Ectodermal cell (in vitro differentiated cells): ENCODE measurements around the gene SUSD4.

ENCODE experiments used
- H3K27ac ChIP-seq: 2 replicates; pipeline ENCODE4 v1.7.0; 2013; ENCODE audit warnings: mild to moderate bottlenecking, low read depth, low read length; ENCODE audit not compliant: insufficient read depth, poor library complexity, severe bottlenecking
- H3K27me3 ChIP-seq: 2 replicates; pipeline ENCODE4 v1.7.0; 2013; ENCODE audit warnings: mild to moderate bottlenecking, low read length; ENCODE audit not compliant: insufficient read depth, control insufficient read depth, poor library complexity, severe bottlenecking
- H3K36me3 ChIP-seq: one replicate; pipeline ENCODE4 v1.7.0; 2013; ENCODE audit warnings: low read length; ENCODE audit not compliant: control insufficient read depth, insufficient read depth
- H3K4me1 ChIP-seq: one replicate; pipeline ENCODE4 v1.7.0; 2013; ENCODE audit warnings: low read length; ENCODE audit not compliant: control insufficient read depth, insufficient read depth
- H3K4me3 ChIP-seq: 2 replicates; pipeline ENCODE4 v1.7.0; 2013; ENCODE audit warnings: low read depth, low read length, control low read depth; ENCODE audit not compliant: insufficient read depth
- H3K9me3 ChIP-seq: 2 replicates; pipeline ENCODE4 v1.7.0; 2013; ENCODE audit warnings: mild to moderate bottlenecking, low read length, moderate library complexity; ENCODE audit not compliant: control insufficient read depth
- WGBS, 2 experiments: methylation state at CpG; one replicate each; pipeline ENCODE4 v1.1.7; 2013; ENCODE audit warnings: missing lambda C conversion rate in 2 of 2; 5-methylcytosine and 5-hydroxymethylcytosine counted together

SUSD4 gene

GRCh38 chr1:223319905-223320580 lies 43.9 kb downstream of the SUSD4 start:
- WGBS, 2 experiments, result 47 to 48% methylated on average over 11 of the region's 11 CpGs
- H3K4me3 ChIP-seq, result no peak overlapping the region
- H3K27ac ChIP-seq, result peak overlapping the region; percentile 70
- H3K4me1 ChIP-seq, result peaks cover 11% of the 10 kb centered on the region
- no peaks in the 10 kb centered on the region for H3K9me3 ChIP-seq
- no peaks in the 10 kb centered on the region for H3K36me3 ChIP-seq
- no peaks in the 10 kb centered on the region for H3K27me3 ChIP-seq

DNA sequence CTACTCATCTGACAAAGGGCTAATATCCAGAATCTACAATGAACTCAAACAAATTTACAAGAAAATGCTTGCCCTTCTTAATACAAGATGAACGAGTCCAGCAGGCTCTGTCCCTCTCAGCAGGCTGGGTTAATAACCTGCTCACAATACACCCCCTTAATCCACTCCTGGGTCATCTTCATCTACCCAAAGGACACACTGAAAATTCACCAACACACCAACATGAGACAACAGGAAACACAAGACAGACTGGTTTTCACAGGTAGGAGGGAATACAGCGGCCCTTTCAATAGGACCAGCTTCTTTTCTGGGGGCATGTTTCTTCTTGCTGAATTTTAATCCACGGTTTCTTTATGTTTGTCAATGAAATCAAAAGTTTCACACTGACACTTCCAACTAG lies 44.6 kb downstream of the SUSD4 start:
- WGBS, 2 experiments, result 82 to 88% methylated on average over 3 of the region's 3 CpGs
- H3K9me3 ChIP-seq, result no peaks in the 10 kb centered on the region
- no peak overlapping the region for H3K27ac ChIP-seq

DNA sequence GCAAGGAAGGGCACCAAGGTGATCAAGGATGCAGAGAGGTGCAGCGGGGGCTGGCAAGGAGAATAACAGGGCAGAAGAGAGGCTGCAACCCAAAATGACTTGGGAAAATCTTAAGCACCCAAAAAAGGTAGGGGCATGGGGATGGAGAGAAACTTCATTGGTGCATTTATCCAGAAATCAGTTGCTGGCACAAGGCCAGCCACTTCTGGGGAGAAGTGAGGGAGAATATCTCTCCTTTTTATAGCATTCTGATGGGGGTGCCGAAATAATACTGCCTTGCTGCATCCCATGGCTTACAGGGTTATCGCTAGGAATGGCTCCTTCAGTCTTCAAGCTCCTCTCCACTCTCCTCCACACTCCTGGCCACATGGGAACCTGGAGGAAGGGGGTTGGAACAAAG lies 47.9 kb downstream of the SUSD4 start:
- H3K4me3 ChIP-seq, result no peak overlapping the region
- WGBS, 2 experiments, result 93 to 98% methylated on average over 3 of the region's 3 CpGs
- H3K27me3 ChIP-seq, result no peaks in the 10 kb centered on the region

More for the DNA sequence above, 44.6 kb downstream of the SUSD4 start:
- Histone ChIP-seq H3K4me1 (peaks cover 11% of the 10 kb centered on the region), H3K4me3 (no peak overlapping the region), H3K27me3 (no peaks in the 10 kb centered on the region), H3K36me3 (no peaks in the 10 kb centered on the region)

GRCh38 chr1:223315665-223316064 lies 48.3 kb downstream of the SUSD4 start:
- H3K27ac ChIP-seq, result no peak overlapping the region
- 84 to 86% methylated on average over 2 of the region's 2 CpGs for WGBS, 2 experiments
- no peaks in the 10 kb centered on the region for H3K36me3 ChIP-seq
- no peak overlapping the region for H3K4me3 ChIP-seq
- H3K9me3 ChIP-seq, result no peaks in the 10 kb centered on the region
- peaks cover 6% of the 10 kb centered on the region for H3K4me1 ChIP-seq
- no peaks in the 10 kb centered on the region for H3K27me3 ChIP-seq

More for the DNA sequence above, 47.9 kb downstream of the SUSD4 start:
- no peaks in the 10 kb centered on the region for H3K9me3 ChIP-seq
- H3K4me1 ChIP-seq, result peaks cover 11% of the 10 kb centered on the region
- H3K27ac ChIP-seq, result no peak overlapping the region
- no peaks in the 10 kb centered on the region for H3K36me3 ChIP-seq

DNA sequence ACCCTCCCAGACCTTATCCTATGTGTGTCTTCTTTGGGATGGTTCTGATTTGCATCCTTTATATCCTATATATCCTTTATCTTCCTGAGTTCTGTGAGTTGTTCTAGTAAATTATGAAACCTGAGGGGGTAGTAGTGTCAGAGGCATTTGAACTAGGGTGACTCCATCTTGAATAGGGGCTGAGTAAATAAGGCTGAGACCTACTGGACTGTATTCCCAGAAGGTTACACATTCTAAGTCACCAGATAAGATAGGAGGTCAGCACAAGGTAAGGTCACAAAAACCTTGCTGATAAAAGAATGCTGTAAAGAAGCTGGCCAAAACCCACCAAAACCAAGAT lies 50.6 kb downstream of the SUSD4 start:
- H3K9me3 ChIP-seq, result no peaks in the 10 kb centered on the region
- no peaks in the 10 kb centered on the region for H3K36me3 ChIP-seq
- H3K27me3 ChIP-seq, result no peaks in the 10 kb centered on the region
- H3K27ac ChIP-seq, result no peak overlapping the region
- no peaks in the 10 kb centered on the region for H3K4me1 ChIP-seq
- no peak overlapping the region for H3K4me3 ChIP-seq

DNA sequence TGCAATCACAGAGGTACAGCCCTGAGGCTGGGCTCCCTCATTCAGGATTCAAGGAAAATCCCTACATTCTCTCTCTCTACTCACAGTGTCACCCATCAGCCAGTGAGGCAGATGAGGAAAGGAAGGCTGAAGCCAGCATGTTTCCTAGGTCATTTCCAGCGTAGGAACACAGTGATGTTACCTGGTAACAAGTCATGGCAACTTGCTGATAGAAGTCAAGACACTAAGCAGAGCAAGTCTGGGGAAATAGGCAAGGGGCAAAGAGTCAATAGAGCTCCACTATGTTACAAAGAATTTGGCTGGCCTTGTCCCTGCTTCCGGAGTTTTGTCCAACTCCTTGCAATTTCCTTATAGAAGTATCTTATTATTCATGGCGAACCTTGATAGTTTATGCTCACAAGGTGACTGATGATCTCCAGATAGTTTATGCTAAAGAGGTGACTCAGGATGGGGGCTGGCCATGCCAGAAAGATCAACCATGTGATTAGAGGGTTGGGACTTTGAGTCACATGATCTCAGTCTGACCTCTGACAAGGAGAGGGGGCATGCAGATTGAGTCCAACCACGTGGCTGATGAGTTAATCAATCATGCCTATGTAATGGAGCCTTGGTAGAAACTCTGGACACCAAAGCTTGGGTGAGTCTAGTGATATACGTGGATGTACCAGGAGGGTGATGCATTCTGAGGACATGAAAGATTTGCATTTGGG lies 51.1 kb downstream of the SUSD4 start:
- Histone ChIP-seq H3K27me3 (no peaks in the 10 kb centered on the region), H3K4me3 (no peak overlapping the region), H3K4me1 (no peaks in the 10 kb centered on the region), H3K36me3 (no peaks in the 10 kb centered on the region), H3K9me3 (no peaks in the 10 kb centered on the region), H3K27ac (no peak overlapping the region)
- WGBS, 2 experiments, result 63 to 64% methylated on average over 5 of the region's 5 CpGs

- no peak overlapping the region for H3K4me3 ChIP-seq
- H3K27me3 ChIP-seq, result no peaks in the 10 kb centered on the region
- no peak overlapping the region for H3K27ac ChIP-seq
- H3K9me3 ChIP-seq, result no peaks in the 10 kb centered on the region
- H3K4me1 ChIP-seq, result no peaks in the 10 kb centered on the region
- WGBS, 2 experiments, result 91 to 92% methylated on average over 2 of the region's 2 CpGs
- H3K36me3 ChIP-seq, result no peaks in the 10 kb centered on the region
These were observed 51.7 kb downstream of the SUSD4 start for GRCh38 chr1:223312273-223312672.

DNA sequence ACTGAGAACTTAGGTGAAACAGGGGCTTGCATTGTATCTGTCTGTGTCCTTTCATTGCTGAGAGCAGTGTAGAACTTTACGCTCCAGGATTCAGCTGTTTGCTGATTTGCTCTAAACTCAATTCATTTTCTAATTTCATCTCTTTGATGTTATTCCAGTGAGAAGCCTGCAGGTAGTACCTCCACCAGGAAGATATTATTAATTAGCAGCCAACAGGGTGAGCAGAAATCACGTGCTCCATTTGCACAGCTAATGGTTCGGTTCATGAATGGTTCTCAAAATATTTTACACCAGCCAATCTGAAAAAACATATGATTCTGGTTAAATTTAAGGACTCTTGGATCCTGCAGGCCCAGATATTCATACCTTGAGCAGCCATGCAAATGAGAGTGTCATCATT lies 52.1 kb downstream of the SUSD4 start:
- no peak overlapping the region for H3K27ac ChIP-seq
- H3K27me3 ChIP-seq, result no peaks in the 10 kb centered on the region
- no peaks in the 10 kb centered on the region for H3K9me3 ChIP-seq
- H3K4me3 ChIP-seq, result no peak overlapping the region
- no peaks in the 10 kb centered on the region for H3K4me1 ChIP-seq
- WGBS, 2 experiments, result 86 to 92% methylated on average over 3 of the region's 3 CpGs
- H3K36me3 ChIP-seq, result no peaks in the 10 kb centered on the region

GRCh38 chr1:223308136-223308535 lies 55.8 kb downstream of the SUSD4 start:
- no peak overlapping the region for H3K27ac ChIP-seq
- no peaks in the 10 kb centered on the region for H3K4me1 ChIP-seq
- H3K36me3 ChIP-seq, result no peaks in the 10 kb centered on the region
- WGBS, 2 experiments, result 82 to 88% methylated on average over 2 of the region's 2 CpGs
- H3K27me3 ChIP-seq, result no peaks in the 10 kb centered on the region
- no peak overlapping the region for H3K4me3 ChIP-seq
- H3K9me3 ChIP-seq, result no peaks in the 10 kb centered on the region

GRCh38 chr1:223307544-223307943 lies 56.4 kb downstream of the SUSD4 start:
- H3K4me3 ChIP-seq, result no peak overlapping the region
- H3K9me3 ChIP-seq, result no peaks in the 10 kb centered on the region
- H3K27me3 ChIP-seq, result no peaks in the 10 kb centered on the region
- no peaks in the 10 kb centered on the region for H3K36me3 ChIP-seq
- no peaks in the 10 kb centered on the region for H3K4me1 ChIP-seq
- no peak overlapping the region for H3K27ac ChIP-seq
- 94 to 95% methylated on average over 4 to 5 of the region's 5 CpGs for WGBS, 2 experiments
